SK-N-SH treated with all-trans-retinoic acid at 6 μM for 48 hours (cell line): ENCODE data around the gene MFSD6.

Experiments
- GLIS3 ChIP-seq: fragments of 250-450 bp; sonication (Bioruptor Pico); IDR thresholded peaks from 2 replicates; pipeline ENCODE4 v1.5.0; 2020; ENCODE audit warnings: mild to moderate bottlenecking, moderate library complexity
- PPARA ChIP-seq: fragments of 250-450 bp; sonication (Bioruptor Pico); IDR thresholded peaks from 2 replicates; pipeline ENCODE4 v1.5.0; 2020; ENCODE audit warnings: mild to moderate bottlenecking, borderline replicate concordance
- TOX ChIP-seq: fragments of 250-450 bp; sonication (Bioruptor Pico); IDR thresholded peaks from 2 replicates; pipeline ENCODE4 v1.8.0; 2021; ENCODE audit warnings: mild to moderate bottlenecking, moderate library complexity, borderline replicate concordance
- TF ChIP-seq, protein P1 (sequence below): fragments of 250-450 bp; sonication (Bioruptor Pico); IDR thresholded peaks from 2 replicates; pipeline ENCODE4 v1.5.1; 2020; ENCODE audit warnings: low read depth, mild to moderate bottlenecking, moderate library complexity

DNA sequence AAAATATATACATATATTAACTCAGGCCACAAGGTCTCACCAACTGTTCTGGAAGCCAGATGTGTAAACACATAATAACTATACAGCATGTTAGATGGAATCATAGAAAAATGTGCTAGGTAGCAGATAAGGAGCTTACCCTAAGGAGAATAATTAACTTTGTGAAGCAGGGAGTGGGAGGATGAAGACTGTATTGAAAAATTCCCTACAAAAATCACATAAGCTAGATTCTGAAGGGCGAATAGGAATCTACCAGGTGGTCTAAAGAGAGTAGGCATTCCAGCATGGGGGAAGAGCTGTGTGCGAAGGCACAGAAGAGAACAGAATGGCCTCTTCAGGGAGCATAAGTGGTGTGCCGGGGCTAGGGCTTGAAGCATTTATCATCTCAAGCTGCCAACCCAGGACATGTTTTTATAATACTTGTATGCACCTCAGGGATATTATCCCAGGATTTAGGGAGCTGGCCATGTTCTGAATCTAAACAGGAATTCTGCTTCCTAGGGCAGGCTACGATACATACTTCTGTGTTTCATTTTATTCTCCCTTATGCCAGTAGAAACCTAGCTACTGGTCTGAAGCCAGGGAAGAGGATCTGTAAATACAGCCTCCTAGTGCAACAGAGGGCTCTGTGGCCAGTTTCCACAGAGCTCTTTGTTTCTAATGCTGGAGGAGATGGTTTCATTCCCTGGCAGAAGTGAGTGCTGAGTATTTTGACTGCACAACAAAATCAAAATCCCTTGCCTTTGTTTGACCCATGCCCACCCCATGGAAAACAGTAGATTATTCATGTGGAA is 69.7 kb downstream of the MFSD6 start:
- TF ChIP-seq, protein P1, sequence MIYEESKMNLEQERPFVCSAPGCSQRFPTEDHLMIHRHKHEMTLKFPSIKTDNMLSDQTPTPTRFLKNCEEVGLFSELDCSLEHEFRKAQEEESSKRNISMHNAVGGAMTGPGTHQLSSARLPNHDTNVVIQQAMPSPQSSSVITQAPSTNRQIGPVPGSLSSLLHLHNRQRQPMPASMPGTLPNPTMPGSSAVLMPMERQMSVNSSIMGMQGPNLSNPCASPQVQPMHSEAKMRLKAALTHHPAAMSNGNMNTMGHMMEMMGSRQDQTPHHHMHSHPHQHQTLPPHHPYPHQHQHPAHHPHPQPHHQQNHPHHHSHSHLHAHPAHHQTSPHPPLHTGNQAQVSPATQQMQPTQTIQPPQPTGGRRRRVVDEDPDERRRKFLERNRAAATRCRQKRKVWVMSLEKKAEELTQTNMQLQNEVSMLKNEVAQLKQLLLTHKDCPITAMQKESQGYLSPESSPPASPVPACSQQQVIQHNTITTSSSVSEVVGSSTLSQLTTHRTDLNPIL (CRISPR knock-in tag) = no peak
- no peak for TF ChIP-seq GLIS3 (CRISPR knock-in tag)
- TF ChIP-seq PPARA (CRISPR knock-in tag) = no peak
- TF ChIP-seq TOX (CRISPR knock-in tag) = no peak
